ENCODE data around the gene MAGI1.

Gene MAGI1

GRCh38 chr3:65968996-65969395, 69.7 kb downstream of the MAGI1 start:
- no peak for DNase-seq

DNA sequence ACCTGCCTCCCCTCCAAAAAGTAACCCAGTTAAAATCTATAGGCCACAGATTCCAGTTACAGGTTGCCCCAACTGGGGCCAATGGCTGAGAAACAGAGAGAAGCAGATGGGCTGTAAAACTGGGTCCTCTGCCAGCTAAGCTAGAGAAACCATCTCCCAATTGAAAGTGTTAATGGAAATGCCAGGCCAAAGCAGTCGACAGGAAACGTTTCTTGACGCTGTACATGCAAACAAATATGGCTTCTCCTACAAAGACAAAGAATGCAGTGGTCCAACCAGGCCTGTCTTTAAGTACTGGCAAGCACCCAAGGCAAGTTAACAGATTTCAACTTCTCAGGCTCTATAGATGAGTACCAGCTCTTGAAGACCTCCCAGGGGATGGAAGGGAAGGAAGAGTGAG, 71.3 kb downstream of the MAGI1 start:
- DNase-seq, result no peak

DNA sequence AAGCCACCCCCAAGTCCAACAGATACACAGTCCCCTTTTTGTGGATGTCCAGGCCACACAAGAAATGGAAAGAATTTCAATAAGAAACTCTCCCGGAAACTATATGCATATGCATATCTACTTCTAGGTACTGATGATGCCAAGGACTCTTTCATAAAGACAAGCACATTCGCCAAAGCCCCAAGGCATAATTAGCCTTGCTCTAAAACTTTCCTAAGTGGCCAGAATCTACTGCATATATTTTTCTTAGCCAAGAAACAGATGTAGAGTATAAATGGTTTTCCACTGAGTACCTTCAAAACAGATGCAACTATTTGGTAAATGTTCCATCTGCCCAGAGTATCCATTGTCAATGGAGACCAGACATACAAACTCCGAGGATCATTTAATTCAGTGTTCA, 73.9 kb downstream of the MAGI1 start:
- no peak for DNase-seq

GRCh38 chr3:65963787-65964677, 74.7 kb downstream of the MAGI1 start:
- DNase-seq, result no peak

- DNase-seq, result no peak
These were observed 77.0 kb downstream of the MAGI1 start for GRCh38 chr3:65961733-65962132.

DNA sequence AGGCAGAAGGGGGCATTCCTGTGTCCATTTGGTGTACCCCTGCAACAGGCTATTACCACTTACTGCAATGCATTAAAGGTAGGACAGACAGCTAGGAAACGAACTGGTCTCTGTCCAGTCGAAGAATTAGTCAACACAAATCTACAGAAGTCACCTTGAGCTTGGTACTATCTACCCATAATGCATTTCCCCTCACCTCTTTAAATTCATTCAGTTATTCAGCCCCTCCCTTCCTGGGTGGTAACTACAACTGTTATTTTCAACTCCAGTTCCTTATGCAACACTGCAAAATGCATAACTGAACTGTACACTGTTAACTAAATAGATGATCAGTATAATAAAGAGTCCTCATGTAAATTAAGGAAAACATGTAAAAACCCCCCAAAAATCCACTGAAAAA, 77.6 kb downstream of the MAGI1 start:
- DNase-seq, result no peak

- DNase-seq, result no peak
These were observed 78.6 kb downstream of the MAGI1 start for GRCh38 chr3:65960087-65960486.

GRCh38 chr3:65958216-65958615, 80.5 kb downstream of the MAGI1 start:
- no peak for DNase-seq

GRCh38 chr3:65955792-65956477, 82.8 kb downstream of the MAGI1 start:
- DNase-seq, result no peak

- no peak for DNase-seq
These were observed 84.6 kb downstream of the MAGI1 start for GRCh38 chr3:65953881-65954733.

DNA sequence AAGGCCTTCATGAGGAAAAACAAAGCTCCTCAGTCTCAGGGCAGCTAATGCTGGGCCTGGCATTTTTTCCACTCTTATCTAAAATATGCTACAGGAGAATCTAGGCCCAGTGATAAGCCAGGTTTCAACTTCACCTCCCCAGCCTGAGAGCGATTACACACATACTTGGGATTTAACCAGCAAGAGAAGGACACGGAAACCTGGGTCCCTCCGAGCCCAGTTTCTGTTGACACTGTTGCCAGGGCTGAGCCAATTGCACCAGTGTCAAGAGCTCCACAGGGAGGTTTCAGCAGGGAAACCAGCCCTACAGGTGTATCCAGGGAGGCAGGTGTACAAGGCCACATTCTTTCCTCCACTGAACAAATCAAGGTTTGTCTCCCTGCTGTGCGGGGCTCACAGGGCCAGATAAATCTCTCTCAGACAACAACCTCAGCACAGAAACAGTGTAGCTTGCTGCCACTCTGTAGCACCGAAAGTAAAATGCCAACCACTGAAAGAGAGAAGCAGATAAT, 85.4 kb downstream of the MAGI1 start:
- DNase-seq, result no peak

DNA sequence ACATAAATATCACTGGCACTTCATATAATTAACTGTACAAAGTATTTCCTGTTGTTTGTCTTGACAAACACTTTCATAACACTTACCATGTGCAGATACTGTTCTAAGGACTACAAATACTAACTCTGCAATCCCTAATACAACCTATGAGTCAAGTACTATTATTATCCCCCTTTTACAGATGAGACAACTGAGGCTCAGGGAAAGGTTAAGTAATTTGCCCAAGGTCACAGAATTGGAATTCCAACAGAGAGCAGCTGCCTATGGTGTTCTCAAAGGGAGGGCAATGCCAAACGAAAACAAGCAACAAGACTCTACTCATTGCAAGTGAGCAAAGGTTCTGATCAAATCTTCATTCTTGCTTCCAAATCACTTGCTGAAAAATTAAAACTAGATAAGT, 85.9 kb downstream of the MAGI1 start:
- DNase-seq, result no peak

GRCh38 chr3:65951836-65952505, 86.7 kb downstream of the MAGI1 start:
- DNase-seq, result no peak

GRCh38 chr3:65950340-65951326, 88.1 kb downstream of the MAGI1 start:
- DNase-seq, result no peak

DNA sequence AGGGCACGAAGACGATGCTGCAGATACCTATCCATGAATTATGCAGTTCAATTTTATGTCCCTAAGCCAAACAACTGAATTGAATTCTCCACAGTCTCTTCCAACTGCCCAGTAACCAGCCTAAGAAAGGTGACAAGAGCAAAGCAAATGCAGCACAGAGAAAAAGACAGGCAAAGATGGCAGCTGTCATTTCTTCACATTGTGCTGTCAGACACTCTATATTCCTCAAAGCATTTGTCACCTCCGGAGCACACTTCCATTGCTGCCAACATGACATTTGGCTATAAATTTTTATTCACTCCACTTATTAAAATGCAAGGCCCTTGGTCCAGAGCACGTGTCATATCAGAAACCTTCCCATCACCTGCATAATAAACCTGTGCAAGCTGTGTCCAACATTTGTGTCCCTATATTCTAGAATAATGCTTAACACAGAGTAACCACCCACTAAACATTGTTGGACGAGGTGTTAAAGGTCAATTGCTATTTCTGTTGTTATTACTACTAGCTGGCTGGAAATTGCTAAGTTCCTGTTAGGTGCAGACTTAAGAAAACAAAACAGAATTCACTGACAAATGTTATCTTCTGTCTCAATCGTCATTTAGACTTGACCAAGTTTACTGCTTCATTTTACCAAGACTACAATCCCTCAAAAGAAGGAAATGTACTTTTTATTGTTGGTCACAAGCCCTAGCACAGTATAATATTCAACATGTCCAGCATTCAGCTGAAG, 89.7 kb downstream of the MAGI1 start:
- DNase-seq, result no peak

- no peak for DNase-seq
These were observed 92.3 kb downstream of the MAGI1 start for GRCh38 chr3:65946438-65946837.

GRCh38 chr3:65945953-65946352, 92.8 kb downstream of the MAGI1 start:
- no peak for DNase-seq

DNA sequence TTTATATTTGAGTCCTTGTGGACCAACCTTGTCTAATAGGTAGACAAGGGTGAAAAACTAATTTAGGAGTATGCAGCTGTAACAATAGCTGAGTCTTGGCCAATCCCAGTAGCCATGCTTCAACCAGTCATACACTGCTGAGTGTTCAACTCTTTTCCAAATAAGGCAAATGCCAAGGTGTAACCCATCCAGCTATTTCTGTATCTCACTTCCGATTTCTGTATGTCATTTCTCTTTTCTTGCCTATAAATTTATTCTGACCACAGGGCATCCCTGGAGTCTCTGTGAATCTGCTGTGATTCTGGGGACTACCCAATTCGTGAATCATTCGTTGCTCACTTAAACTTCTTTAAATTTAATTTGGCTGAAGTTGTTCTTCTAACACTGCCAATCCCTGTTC, 93.2 kb downstream of the MAGI1 start:
- DNase-seq, result no peak

GRCh38 chr3:65944252-65944651, 94.5 kb downstream of the MAGI1 start:
- DNase-seq, result no peak

DNA sequence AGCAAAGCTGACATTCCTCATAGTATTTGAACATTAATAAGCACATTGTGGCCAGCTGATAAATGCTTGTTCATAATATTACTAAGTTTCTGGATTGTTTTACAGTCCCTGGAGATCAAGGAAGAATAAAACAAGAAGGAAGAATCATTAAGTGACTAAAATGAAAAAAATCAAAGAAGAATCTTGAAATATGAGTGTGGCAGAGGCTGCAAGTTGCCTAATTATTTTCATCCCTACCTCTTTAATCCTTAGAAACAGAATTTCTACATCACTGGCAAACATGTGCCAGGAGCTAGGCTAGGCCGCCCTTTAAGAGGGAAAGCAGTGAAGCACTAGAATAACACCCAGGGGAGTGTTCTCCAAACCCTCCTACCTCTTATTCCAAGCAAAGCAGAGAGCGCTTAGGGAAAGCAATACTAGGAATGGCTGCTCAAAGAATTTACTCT, 98.9 kb downstream of the MAGI1 start:
- DNase-seq, result no peak

DNA sequence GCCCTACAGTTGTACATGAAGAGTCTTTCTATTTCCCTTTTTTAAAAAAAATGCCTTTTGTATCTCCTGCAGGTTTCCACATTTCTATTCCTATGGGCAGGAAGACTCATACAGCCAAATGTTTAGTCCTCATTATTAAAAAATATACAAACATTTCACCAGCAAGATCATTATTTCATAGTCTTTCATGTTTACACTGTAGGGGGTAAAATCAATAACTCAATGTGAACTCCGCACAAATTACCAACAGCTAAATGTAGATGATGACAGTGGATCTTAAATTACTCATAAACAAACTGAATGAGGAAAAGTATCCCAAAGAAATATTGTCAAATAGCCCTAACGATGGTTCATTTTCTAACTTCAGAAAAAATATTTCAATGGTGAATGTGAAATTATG, 99.5 kb downstream of the MAGI1 start:
- no peak for DNase-seq

Measured in hematopoietic multipotent progenitor cell treated with erythropoietin and hydrocortisone succinate and interleukin-3 and kit ligand, for 8 days (in vitro differentiated cells).